ENCODE results near the gene CABP1. TPM values are rescaled to one million over a fixed set of nuclear protein-coding genes. Genes with fewer than 3 reads are reported as not detected.
A peak's percentile ranks its signal among the peaks of the same experiment; 100 is the strongest.

The CABP1 gene
- total and polyA plus RNA-seq, 7 donors: 0.60 to 1.8 (median 1.6) TPM

DNA sequence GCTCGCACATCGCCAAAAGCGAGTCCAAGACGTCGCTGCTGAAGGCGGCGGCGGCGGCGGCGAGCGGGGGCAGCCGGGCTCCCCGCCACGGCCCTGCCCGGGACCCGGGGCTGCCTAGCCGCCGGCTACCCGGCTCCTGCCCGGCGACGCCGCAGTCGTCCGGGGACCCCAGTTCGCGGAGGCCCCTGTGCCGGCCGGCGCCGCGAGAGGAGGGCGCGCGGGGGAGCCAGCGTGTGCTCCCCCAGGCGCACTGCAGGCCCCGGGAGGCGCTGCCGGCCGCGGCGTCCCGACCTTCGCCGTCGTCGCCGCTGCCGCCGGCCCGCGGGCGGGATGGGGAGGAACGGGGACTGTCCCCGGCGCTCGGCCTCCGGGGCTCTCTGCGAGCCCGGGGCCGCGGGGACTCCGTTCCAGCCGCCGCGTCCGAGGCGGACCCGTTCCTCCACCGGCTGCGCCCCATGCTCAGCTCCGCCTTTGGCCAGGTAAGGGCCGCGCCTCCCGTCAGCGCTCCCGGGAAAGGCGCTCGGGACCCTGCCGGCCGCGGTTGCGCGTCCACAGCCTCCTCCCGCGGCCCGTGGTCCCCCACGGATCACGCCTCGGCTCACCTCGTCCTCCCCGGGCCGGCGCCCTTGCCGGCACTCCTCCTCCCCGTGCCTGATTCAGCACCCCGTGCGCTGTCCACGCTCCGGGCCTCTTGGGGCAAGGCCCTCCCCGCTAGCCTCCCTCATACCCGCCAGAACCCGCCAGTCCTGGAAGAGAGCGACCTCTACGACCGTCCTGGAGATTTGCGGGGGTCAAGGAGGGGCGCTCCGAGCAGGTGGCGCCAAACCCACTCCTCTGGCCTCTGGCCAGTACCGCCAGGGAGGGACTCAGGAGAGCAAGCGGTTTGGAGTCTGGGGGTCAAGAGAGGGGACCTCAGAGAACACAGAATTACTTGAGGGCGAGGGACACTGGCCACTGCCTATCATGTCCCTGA lies 721 bp downstream of the CABP1 start:
- intact Hi-C loops (cut with DNase I): no loop called here
- H3K27ac ChIP-seq: no peak overlapping the region
- no peak for DNase-seq

GRCh38 chr12:120642121-120642520 lies 1.7 kb downstream of the CABP1 start:
- no peak overlapping the region for H3K4me3 ChIP-seq
- DNase-seq: no peak
- H3K4me1 ChIP-seq: peaks cover 0 to 20% (median 17%) of the 10 kb centered on the region in 4 donors
- peaks cover 34 to 74% (median 60%) of the 10 kb centered on the region in 3 donors for H3K27me3 ChIP-seq
- no peak overlapping the region for H3K27ac ChIP-seq
- intact Hi-C loops (cut with DNase I): no loop called here
- WGBS, 2 donors: 84 to 87% methylated on average over 9 of the region's 9 CpGs
- no peaks in the 10 kb centered on the region for H3K9me3 ChIP-seq
- no peaks in the 10 kb centered on the region for H3K36me3 ChIP-seq
- TF ChIP-seq POLR2A (IDR thresholded peaks at IDR 0.05) (no peak), CTCF (IDR thresholded peaks at IDR 0.05) (no peak), POLR2AphosphoS5 (IDR thresholded peaks at IDR 0.05) (no peak), EP300 (IDR thresholded peaks at IDR 0.05) (no peak)

More for the DNA sequence above, 721 bp downstream of the CABP1 start:
- Histone ChIP-seq H3K36me3 (no peaks in the 10 kb centered on the region), H3K27me3 (peaks cover 34 to 74% (median 60%) of the 10 kb centered on the region in 3 donors), H3K9me3 (no peaks in the 10 kb centered on the region), H3K4me1 (peaks cover 0 to 20% (median 17%) of the 10 kb centered on the region in 4 donors), H3K4me3 (peak overlapping the region in 3 of 4 donors; percentile 35 to 50 (median 46))
- no peak for TF ChIP-seq POLR2AphosphoS5 (IDR thresholded peaks at IDR 0.05)
- TF ChIP-seq CTCF (IDR thresholded peaks at IDR 0.05): no peak
- TF ChIP-seq EP300 (IDR thresholded peaks at IDR 0.05): no peak
- TF ChIP-seq POLR2A (IDR thresholded peaks at IDR 0.05): no peak
- 1% methylated on average over 115 of the region's 115 CpGs for WGBS, 2 donors

- 90 to 91% methylated on average over 4 of the region's 4 CpGs for WGBS, 2 donors
- peaks cover 0 to 20% (median 17%) of the 10 kb centered on the region in 4 donors for H3K4me1 ChIP-seq
- TF ChIP-seq CTCF (IDR thresholded peaks at IDR 0.05) (no peak), POLR2A (IDR thresholded peaks at IDR 0.05) (no peak), POLR2AphosphoS5 (IDR thresholded peaks at IDR 0.05) (no peak), EP300 (IDR thresholded peaks at IDR 0.05) (no peak)
- H3K9me3 ChIP-seq: no peaks in the 10 kb centered on the region
- no peak overlapping the region for H3K27ac ChIP-seq
- no peak overlapping the region for H3K4me3 ChIP-seq
- intact Hi-C loops (cut with DNase I): no loop called here
- H3K36me3 ChIP-seq: no peaks in the 10 kb centered on the region
- no peak for DNase-seq
- peaks cover 34 to 74% (median 60%) of the 10 kb centered on the region in 3 donors for H3K27me3 ChIP-seq
These were observed 2.4 kb downstream of the CABP1 start for GRCh38 chr12:120642826-120643225.

DNA sequence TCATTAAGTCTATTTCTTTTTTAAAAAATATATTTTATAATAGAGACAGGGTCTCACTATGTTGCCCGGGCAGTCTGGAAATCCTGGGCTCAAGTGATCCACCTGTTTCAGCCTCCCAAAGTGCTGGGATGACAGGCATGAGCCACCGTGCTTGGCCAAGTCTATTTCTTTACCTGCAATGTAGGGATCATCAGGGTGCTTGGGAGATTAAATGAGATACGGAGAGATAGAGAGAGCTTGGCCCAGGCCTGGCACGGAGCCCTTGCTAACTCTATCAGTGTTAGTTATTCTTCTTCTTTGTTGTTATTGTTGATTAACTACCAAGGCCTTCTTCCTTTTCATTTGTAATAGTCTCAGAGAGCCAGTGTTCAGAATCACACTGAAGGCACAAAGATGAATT lies 3.1 kb downstream of the CABP1 start:
- TF ChIP-seq POLR2AphosphoS5 (IDR thresholded peaks at IDR 0.05): no peak
- no peak for TF ChIP-seq EP300 (IDR thresholded peaks at IDR 0.05)
- TF ChIP-seq CTCF (IDR thresholded peaks at IDR 0.05): no peak
- H3K27ac ChIP-seq: no peak overlapping the region
- H3K4me1 ChIP-seq: peaks cover 0 to 23% (median 20%) of the 10 kb centered on the region in 4 donors
- H3K36me3 ChIP-seq: no peaks in the 10 kb centered on the region
- intact Hi-C loops (cut with DNase I): no loop called here
- WGBS, 2 donors: 86 to 89% methylated on average over 4 of the region's 4 CpGs
- no peak for DNase-seq
- H3K4me3 ChIP-seq: no peak overlapping the region
- H3K9me3 ChIP-seq: no peaks in the 10 kb centered on the region
- H3K27me3 ChIP-seq: peaks cover 34 to 70% (median 60%) of the 10 kb centered on the region in 3 donors
